ENCODE results near the gene PGM1. TPM values are rescaled to one million over a fixed set of nuclear protein-coding genes. Genes with fewer than 3 reads are reported as not detected.

The PGM1 gene
- total RNA-seq, 1 donor from 2014 or later: 32.9 TPM

- no peaks in the 10 kb centered on the region for H3K9me3 Mint-ChIP-seq
- no peak overlapping the region for H3K27ac Mint-ChIP-seq
- no peak for TF ChIP-seq CTCF (conservative IDR thresholded peaks at IDR 0.05)
- H3K4me3 Mint-ChIP-seq: no peak overlapping the region
- DNase-seq (ENCODE audit: extremely low spot score, unreplicated experiment): no peak
- H3K4me1 Mint-ChIP-seq (ENCODE audit: unreplicated experiment): peaks cover 25% of the 10 kb centered on the region
- peaks cover 49% of the 10 kb centered on the region for H3K27me3 Mint-ChIP-seq
- no peaks in the 10 kb centered on the region for H3K36me3 Mint-ChIP-seq
Measured at GRCh38 chr1:63619558-63619957, 26.3 kb downstream of the PGM1 start.

GRCh38 chr1:63620671-63621070 lies 27.5 kb downstream of the PGM1 start:
- no peak overlapping the region for H3K4me3 Mint-ChIP-seq
- no peaks in the 10 kb centered on the region for H3K36me3 Mint-ChIP-seq
- H3K27me3 Mint-ChIP-seq: peaks cover 50% of the 10 kb centered on the region
- no peak for TF ChIP-seq CTCF (conservative IDR thresholded peaks at IDR 0.05)
- DNase-seq (ENCODE audit: extremely low spot score, unreplicated experiment): no peak
- H3K27ac Mint-ChIP-seq: no peak overlapping the region
- peaks cover 32% of the 10 kb centered on the region for H3K4me1 Mint-ChIP-seq (ENCODE audit: unreplicated experiment)
- H3K9me3 Mint-ChIP-seq: no peaks in the 10 kb centered on the region

GRCh38 chr1:63621075-63621474 lies 27.9 kb downstream of the PGM1 start:
- no peak overlapping the region for H3K4me3 Mint-ChIP-seq
- no peaks in the 10 kb centered on the region for H3K36me3 Mint-ChIP-seq
- H3K27ac Mint-ChIP-seq: no peak overlapping the region
- peaks cover 32% of the 10 kb centered on the region for H3K4me1 Mint-ChIP-seq (ENCODE audit: unreplicated experiment)
- TF ChIP-seq CTCF (conservative IDR thresholded peaks at IDR 0.05): no peak
- DNase-seq (ENCODE audit: extremely low spot score, unreplicated experiment): no peak
- no peaks in the 10 kb centered on the region for H3K9me3 Mint-ChIP-seq
- H3K27me3 Mint-ChIP-seq: peaks cover 46% of the 10 kb centered on the region

GRCh38 chr1:63621698-63622097 lies 28.5 kb downstream of the PGM1 start:
- no peak for TF ChIP-seq CTCF (conservative IDR thresholded peaks at IDR 0.05)
- Mint-ChIP-seq H3K27me3 (peaks cover 46% of the 10 kb centered on the region), H3K4me1 (ENCODE audit: unreplicated experiment) (peaks cover 38% of the 10 kb centered on the region), H3K36me3 (no peaks in the 10 kb centered on the region), H3K4me3 (no peak overlapping the region), H3K27ac (no peak overlapping the region), H3K9me3 (no peaks in the 10 kb centered on the region)
- no peak for DNase-seq (ENCODE audit: extremely low spot score, unreplicated experiment)

GRCh38 chr1:63622849-63623566 lies 29.8 kb downstream of the PGM1 start:
- Mint-ChIP-seq H3K36me3 (no peaks in the 10 kb centered on the region), H3K9me3 (peaks cover 2% of the 10 kb centered on the region), H3K4me3 (no peak overlapping the region), H3K4me1 (ENCODE audit: unreplicated experiment) (peaks cover 28% of the 10 kb centered on the region), H3K27ac (no peak overlapping the region), H3K27me3 (peaks cover 49% of the 10 kb centered on the region)
- TF ChIP-seq CTCF (conservative IDR thresholded peaks at IDR 0.05): no peak
- DNase-seq (ENCODE audit: extremely low spot score, unreplicated experiment): no peak
